CD4-positive, CD25-positive, alpha-beta regulatory T cell (primary cell): ENCODE results near the gene SHCBP1. TPM values are rescaled to one million over a fixed set of nuclear protein-coding genes. Genes with fewer than 3 reads are reported as not detected.
A peak's percentile ranks its signal among the peaks of the same experiment; 100 is the strongest.
"Not testable (repeated sequence)": the region's sequence is repeated elsewhere in the genome, so short reads cannot be mapped to it uniquely, and the experiment has no call there.

Source experiments
- ATAC-seq, 2 donors: fragments of 150-1000 bp; cut with Tn5 transposase; one replicate each; pipeline ENCODE4 v1.10.0; 2021; ENCODE audit warnings: low read depth in 2 of 2, moderate number of reproducible peaks in 2 of 2, moderate library complexity in 1 of 2
- DNase-seq, 3 donors: peaks; one replicate each; pipeline versions ENCODE4 v3.0.0 to v3.0.0-alpha.2; 2012 to 2022; ENCODE audit warnings: mixed read lengths in 1 of 3
- H3K27ac ChIP-seq: one replicate; pipeline ENCODE4 v1.7.0; 2013; ENCODE audit warnings: mild to moderate bottlenecking, low read length; ENCODE audit not compliant: insufficient read depth, poor library complexity, severe bottlenecking
- H3K27me3 ChIP-seq: one replicate; pipeline ENCODE4 v1.7.0; 2013; ENCODE audit warnings: low read length; ENCODE audit not compliant: control insufficient read depth, insufficient read depth
- H3K36me3 ChIP-seq: one replicate; pipeline ENCODE4 v1.7.0; 2013; ENCODE audit warnings: mild to moderate bottlenecking, low read length, moderate library complexity; ENCODE audit not compliant: control insufficient read depth, insufficient read depth
- H3K4me1 ChIP-seq: 2 replicates; pipeline ENCODE4 v1.7.0; 2013; ENCODE audit warnings: mild to moderate bottlenecking, low read length; ENCODE audit not compliant: insufficient read depth, control insufficient read depth, poor library complexity, severe bottlenecking
- H3K4me3 ChIP-seq: one replicate; pipeline ENCODE4 v1.7.0; 2013; ENCODE audit warnings: low read depth, mild to moderate bottlenecking, low read length, moderate library complexity
- H3K9me3 ChIP-seq, 2 experiments: 1 replicate in 1 of 2; 2 replicates in 1 of 2; pipeline ENCODE4 v1.7.0; 2013; ENCODE audit warnings: low read length in 2 of 2, mild to moderate bottlenecking in 1 of 2, moderate library complexity in 1 of 2; ENCODE audit not compliant: control insufficient read depth in 2 of 2
- H3K27ac Mint-ChIP-seq, 3 donors: one replicate each; pipeline ENCODE4 v1.8.0; 2020 to 2022; ENCODE audit warnings: mild to moderate bottlenecking in 3 of 3, mixed read lengths in 3 of 3, moderate library complexity in 2 of 3
- H3K27me3 Mint-ChIP-seq: one replicate; pipeline ENCODE4 v1.8.0; 2022; ENCODE audit warnings: mild to moderate bottlenecking, mixed read lengths
- H3K36me3 Mint-ChIP-seq: one replicate; pipeline ENCODE4 v1.8.0; 2020; ENCODE audit warnings: mixed read lengths
- H3K4me1 Mint-ChIP-seq, 4 donors: one replicate each; pipeline ENCODE4 v1.8.0; 2020 to 2022; ENCODE audit warnings: mixed read lengths in 4 of 4, mild to moderate bottlenecking in 1 of 4
- H3K4me3 Mint-ChIP-seq, 4 donors: one replicate each; pipeline ENCODE4 v1.8.0; 2020 to 2022; ENCODE audit warnings: mild to moderate bottlenecking in 4 of 4, mixed read lengths in 4 of 4, moderate library complexity in 3 of 4
- H3K9me3 Mint-ChIP-seq, 7 donors: one replicate each; pipeline ENCODE4 v1.8.0; 2020 to 2022; ENCODE audit warnings: mixed read lengths in 7 of 7, mild to moderate bottlenecking in 3 of 7, moderate library complexity in 2 of 7
- polyA plus RNA-seq, 4 donors: library from polyadenylated mRNA; unstranded; fragments of 300-500 nt; fragmentation: Illumina TruSeq; gene quantifications; one replicate each; pipeline ENCODE4 v1.2.3, GENCODE V29; 2021
- total RNA-seq: library from RNA; stranded (reverse); gene quantifications from one replicate; pipeline ENCODE4 v1.2.3, GENCODE V29; 2022

Gene SHCBP1
- total and polyA plus RNA-seq, 5 donors from 2014 or later, result 0.91 to 6.9 (median 1.2) TPM

DNA sequence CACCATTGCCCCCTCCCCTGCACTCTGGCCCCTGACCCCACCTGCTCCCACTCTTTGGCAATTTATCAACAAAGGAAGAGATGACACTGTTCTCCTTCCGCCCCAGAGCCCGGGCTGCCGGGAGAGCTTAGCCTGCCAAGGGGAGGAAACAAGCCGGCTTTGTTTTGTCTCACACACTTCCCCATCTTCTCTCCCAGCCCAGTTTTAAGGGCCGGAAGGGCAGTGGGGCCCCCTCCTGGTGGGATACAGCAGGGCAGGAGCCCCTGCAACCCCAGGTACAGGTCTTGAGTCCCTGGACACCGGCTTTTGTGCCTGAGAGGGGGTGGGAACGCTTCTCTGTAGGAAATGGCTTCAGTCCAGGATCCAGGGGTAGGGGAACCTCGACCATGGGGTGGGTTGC lies 2.1 kb upstream of the SHCBP1 start:
- not testable (repeated sequence) for H3K36me3 ChIP-seq, H3K27ac Mint-ChIP-seq, H3K9me3 ChIP-seq, H3K27ac ChIP-seq, H3K36me3 Mint-ChIP-seq, H3K4me3 Mint-ChIP-seq, H3K9me3 Mint-ChIP-seq, H3K27me3 ChIP-seq, DNase-seq, H3K27me3 Mint-ChIP-seq, H3K4me3 ChIP-seq
- H3K4me1 ChIP-seq, result peaks cover 19% of the 10 kb centered on the region
- peaks cover 0 to 36% (median 18%) of the 10 kb centered on the region in 4 donors for H3K4me1 Mint-ChIP-seq
- peak in 1 of 2 donors; percentile 20 for ATAC-seq

DNA sequence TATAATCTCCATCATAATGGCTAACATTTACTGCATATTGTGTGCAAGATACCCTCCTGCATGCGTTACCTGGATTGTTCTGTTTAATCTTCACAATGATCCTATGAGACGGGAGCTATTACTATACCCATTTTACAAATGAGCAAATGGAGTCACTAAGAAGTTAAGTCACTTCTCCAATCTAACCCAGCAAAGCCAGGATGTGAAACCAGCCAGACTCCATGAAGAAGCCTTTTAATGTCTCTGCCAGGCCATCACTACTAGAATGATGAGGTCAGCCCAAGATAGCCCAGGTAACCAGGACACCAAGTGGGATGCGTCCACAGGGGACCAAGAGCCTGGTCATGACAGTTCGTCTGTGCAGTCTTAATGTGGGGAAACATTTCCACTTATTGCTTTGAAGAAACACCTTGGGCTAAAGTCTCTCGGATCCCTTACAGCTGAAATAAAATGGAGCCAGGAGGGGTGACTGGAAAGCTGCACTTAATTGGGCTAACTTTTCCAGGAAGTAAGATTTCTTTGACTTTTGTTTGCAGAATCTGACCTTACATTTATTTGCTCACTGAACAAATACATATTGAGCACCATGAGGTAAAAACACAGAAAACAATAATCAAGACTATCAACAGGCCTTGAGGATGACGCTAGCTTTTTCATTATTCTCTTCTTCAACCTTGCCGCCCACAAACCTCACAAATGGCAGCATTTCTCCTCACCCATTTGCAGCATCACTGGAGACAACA lies 926 bp upstream of the SHCBP1 start:
- H3K4me3 ChIP-seq, result peak overlapping the region; percentile 92
- ATAC-seq (no peak), DNase-seq (no peak)
- Mint-ChIP-seq H3K4me3 (peak overlapping the region; percentile 92 to 97 (median 95)), H3K4me1 (peaks cover 0 to 45% (median 18%) of the 10 kb centered on the region in 4 donors), H3K27me3 (no peaks in the 10 kb centered on the region), H3K9me3 (no peaks in the 10 kb centered on the region), H3K36me3 (no peaks in the 10 kb centered on the region), H3K27ac (peak overlapping the region in 2 of 3 donors; percentile 88 to 90)
- no peak overlapping the region for H3K27ac ChIP-seq
- no peaks in the 10 kb centered on the region for H3K27me3 ChIP-seq
- H3K9me3 ChIP-seq, result no peaks in the 10 kb centered on the region
- no peaks in the 10 kb centered on the region for H3K36me3 ChIP-seq
- H3K4me1 ChIP-seq, result peaks cover 19% of the 10 kb centered on the region

DNA sequence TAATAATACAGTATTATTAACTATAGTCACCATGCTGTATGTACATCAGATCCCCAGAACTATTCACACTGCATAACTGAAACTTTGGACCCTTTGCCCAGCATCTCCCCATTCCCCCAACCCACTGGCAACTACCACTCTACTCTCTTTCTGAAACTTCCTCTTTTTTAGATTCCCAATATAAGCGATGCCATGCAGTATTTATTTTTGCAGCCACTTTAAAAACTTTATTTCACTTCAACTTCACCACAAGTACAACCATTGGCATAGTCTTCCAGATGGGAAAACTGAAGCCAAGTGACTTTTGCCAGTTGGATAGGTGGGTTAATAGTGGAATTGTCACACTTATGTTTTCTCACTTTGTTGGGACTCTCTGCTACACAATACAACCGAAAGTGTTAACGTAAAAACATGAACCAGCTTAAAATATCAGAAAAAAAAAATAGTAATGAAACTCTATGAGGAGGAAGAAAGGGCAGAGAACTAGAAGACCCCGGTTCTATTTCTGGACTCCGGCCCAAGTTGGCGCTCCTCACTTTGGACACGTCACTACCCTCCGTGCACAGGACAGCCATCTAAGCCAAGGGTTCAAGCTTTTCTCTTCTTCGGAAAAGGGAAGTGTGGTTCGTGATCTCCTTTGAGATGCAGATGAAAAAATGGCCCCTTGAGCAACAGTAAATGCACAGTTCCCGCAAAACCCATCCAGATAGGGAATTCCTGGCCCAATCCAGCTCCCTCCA lies 743 bp downstream of the SHCBP1 start:
- Histone ChIP-seq H3K4me3 (peak overlapping the region; percentile 87), H3K27ac (no peak overlapping the region), H3K4me1 (peaks cover 19% of the 10 kb centered on the region), H3K9me3 (no peaks in the 10 kb centered on the region), H3K36me3 (no peaks in the 10 kb centered on the region), H3K27me3 (no peaks in the 10 kb centered on the region)
- H3K4me1 Mint-ChIP-seq, result peaks cover 0 to 54% (median 19%) of the 10 kb centered on the region in 4 donors
- H3K36me3 Mint-ChIP-seq, result no peaks in the 10 kb centered on the region
- H3K27ac Mint-ChIP-seq, result peak overlapping the region in 2 of 3 donors; percentile 53 to 88
- no peaks in the 10 kb centered on the region for H3K27me3 Mint-ChIP-seq
- H3K4me3 Mint-ChIP-seq, result peak overlapping the region; percentile 92 to 97 (median 94)
- peak in 1 of 3 donors; percentile 21 for DNase-seq
- H3K9me3 Mint-ChIP-seq, result no peaks in the 10 kb centered on the region
- no peak for ATAC-seq

DNA sequence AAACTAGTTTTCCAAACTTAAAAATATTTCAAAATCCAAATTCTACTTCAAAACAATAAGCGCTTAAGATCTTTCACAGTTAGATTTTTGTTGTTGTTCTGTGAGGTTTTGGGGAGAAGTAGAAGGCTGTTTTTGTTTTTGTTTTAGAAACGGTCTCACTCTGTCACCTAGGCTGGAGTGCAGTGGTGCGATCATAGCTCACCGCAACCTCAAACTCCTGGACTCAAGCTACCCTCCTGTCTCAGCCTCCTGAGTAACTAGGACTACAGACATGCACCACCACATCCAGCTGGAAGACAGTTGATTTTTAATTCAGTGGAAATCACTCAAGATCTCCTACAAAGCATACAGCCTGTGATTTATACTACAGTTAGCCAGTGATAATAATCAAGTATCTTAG lies 2.7 kb downstream of the SHCBP1 start:
- no peaks in the 10 kb centered on the region for H3K27me3 Mint-ChIP-seq
- H3K36me3 Mint-ChIP-seq, result no peaks in the 10 kb centered on the region
- peak overlapping the region in 1 of 3 donors; percentile 73 for H3K27ac Mint-ChIP-seq
- no peaks in the 10 kb centered on the region for H3K9me3 ChIP-seq
- H3K4me3 Mint-ChIP-seq, result peak overlapping the region in 1 of 4 donors; percentile 30
- peaks cover 19% of the 10 kb centered on the region for H3K4me1 ChIP-seq
- no peaks in the 10 kb centered on the region for H3K9me3 Mint-ChIP-seq
- ATAC-seq (no peak), DNase-seq (no peak)
- H3K36me3 ChIP-seq, result no peaks in the 10 kb centered on the region
- H3K27ac ChIP-seq, result no peak overlapping the region
- H3K4me3 ChIP-seq, result no peak overlapping the region
- no peaks in the 10 kb centered on the region for H3K27me3 ChIP-seq
- peaks cover 0 to 61% (median 19%) of the 10 kb centered on the region in 4 donors for H3K4me1 Mint-ChIP-seq

DNA sequence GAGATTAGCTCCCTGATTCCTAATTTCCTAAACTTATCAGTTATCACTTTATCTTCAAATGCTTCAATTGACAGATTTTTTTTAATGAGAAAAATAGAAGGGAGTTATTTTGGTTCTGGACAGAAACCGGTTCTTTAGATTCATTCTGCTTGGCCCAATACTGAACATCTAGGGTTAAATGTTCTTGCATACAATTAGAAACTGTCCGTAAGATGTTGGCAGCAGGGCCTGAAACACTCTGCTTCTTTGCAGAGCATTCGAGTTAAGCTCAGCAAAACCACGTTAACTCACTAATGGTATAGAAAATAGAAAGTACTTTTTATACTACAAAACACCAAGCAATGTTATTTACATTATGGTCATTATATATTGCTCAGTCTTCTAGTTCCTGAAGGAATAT lies 7.2 kb downstream of the SHCBP1 start:
- Histone ChIP-seq H3K27me3 (no peaks in the 10 kb centered on the region), H3K27ac (no peak overlapping the region), H3K9me3 (no peaks in the 10 kb centered on the region), H3K4me1 (peaks cover 6% of the 10 kb centered on the region), H3K36me3 (no peaks in the 10 kb centered on the region), H3K4me3 (no peak overlapping the region)
- ATAC-seq (no peak), DNase-seq (no peak)
- no peaks in the 10 kb centered on the region for H3K27me3 Mint-ChIP-seq
- no peak overlapping the region for H3K4me3 Mint-ChIP-seq
- H3K27ac Mint-ChIP-seq, result no peak overlapping the region
- no peaks in the 10 kb centered on the region for H3K9me3 Mint-ChIP-seq
- H3K36me3 Mint-ChIP-seq, result no peaks in the 10 kb centered on the region
- peaks cover 0 to 30% (median 3%) of the 10 kb centered on the region in 4 donors for H3K4me1 Mint-ChIP-seq

DNA sequence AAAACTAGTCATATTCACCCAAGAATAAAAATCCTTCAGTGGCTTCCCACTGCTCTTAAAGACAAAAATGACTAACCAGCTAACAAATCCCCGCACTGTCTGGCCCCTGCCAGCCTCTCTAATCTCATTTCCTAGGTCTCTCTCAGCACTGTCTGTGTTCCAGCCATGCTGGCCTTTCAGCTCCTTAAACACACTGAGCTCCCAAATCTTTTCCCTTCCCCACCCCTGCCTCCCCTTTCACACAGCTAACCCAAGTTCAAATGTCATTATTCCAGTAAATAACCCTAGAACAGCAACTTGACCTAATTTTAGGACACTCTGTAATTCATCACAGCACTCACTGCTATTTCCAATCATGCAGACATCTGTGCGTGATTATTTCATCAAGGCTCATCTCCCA lies 7.8 kb downstream of the SHCBP1 start:
- DNase-seq, result no peak
- Histone ChIP-seq H3K4me3 (no peak overlapping the region), H3K4me1 (peaks cover 6% of the 10 kb centered on the region), H3K27me3 (no peaks in the 10 kb centered on the region), H3K9me3 (no peaks in the 10 kb centered on the region), H3K27ac (no peak overlapping the region), H3K36me3 (no peaks in the 10 kb centered on the region)
- H3K4me1 Mint-ChIP-seq, result peaks cover 0 to 26% (median 1%) of the 10 kb centered on the region in 4 donors
- H3K27ac Mint-ChIP-seq, result no peak overlapping the region
- no peaks in the 10 kb centered on the region for H3K36me3 Mint-ChIP-seq
- no peak overlapping the region for H3K4me3 Mint-ChIP-seq
- no peak for ATAC-seq
- no peaks in the 10 kb centered on the region for H3K27me3 Mint-ChIP-seq
- no peaks in the 10 kb centered on the region for H3K9me3 Mint-ChIP-seq

DNA sequence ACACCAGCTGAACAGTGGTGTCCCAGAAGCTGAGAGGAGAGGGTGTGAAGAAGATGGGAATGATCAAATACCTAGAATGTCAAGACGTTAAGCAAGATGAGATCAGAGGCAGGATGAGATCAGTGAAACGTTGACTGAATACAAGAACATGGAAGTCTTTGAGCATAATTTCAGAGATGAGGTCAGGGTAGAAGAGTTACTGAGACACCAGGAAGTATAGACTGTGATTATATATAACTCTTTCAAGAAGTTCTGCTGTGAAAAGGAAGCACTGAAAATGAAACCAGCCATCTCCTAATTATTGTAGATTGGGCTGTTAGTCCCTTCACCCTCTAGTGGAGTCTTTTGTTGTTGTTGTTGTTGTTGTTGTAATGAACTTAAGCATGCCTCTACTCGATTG lies 9.1 kb downstream of the SHCBP1 start:
- H3K27me3 Mint-ChIP-seq, result no peaks in the 10 kb centered on the region
- H3K4me1 ChIP-seq, result peaks cover 6% of the 10 kb centered on the region

More for the DNA sequence above, 9.1 kb downstream of the SHCBP1 start:
- Histone ChIP-seq H3K4me3 (peak overlapping the region; percentile 80), H3K27ac (peak overlapping the region; percentile 62), H3K36me3 (no peaks in the 10 kb centered on the region), H3K9me3 (no peaks in the 10 kb centered on the region), H3K27me3 (no peaks in the 10 kb centered on the region)
- DNase-seq (peak in 2 of 3 donors; percentile 19 to 49), ATAC-seq (peak; percentile 42 to 57)
- Mint-ChIP-seq H3K36me3 (no peaks in the 10 kb centered on the region), H3K4me3 (no peak overlapping the region), H3K4me1 (peaks cover 0 to 22% (median 5%) of the 10 kb centered on the region in 4 donors), H3K9me3 (no peaks in the 10 kb centered on the region), H3K27ac (no peak overlapping the region)
